ENCODE measurements around the gene SERPINE1.
A peak's percentile ranks its signal among the peaks of the same experiment; 100 is the strongest.

The SERPINE1 gene

DNA sequence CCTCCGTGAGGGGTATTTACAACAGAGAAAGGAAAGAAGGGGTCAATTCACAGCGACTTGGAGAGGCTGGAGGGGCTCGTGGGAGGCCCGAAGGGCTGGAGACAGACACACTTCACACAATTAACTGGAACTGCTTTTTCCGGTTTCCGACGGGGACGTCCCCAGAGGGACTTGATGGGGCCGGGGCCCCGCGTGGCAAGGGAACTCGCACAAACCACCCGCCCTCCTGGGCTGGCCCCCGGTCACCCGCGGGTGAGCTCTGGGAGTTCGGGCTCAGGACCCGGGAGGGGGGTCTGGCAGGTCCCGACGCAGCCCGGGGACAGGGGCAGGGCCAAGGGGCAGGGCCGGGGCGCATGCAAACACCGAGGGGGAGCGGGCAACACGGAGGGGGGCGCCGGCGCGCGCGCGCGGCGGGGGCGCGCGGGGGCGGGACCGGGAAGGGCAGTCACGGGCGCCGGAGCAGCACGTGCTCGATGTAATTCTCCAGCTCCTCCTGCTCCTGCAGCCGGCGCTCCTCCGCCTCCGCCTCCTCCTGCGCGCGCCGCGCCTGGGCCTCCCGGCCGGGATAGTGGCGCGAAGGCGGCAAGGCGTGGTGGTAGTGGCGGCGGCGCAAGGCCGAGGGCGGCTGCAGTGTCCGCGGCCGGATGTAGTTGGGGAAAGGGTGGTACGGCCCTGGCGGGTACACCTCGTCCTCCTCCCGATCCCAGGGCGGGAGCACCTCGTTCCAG lies 35.8 kb downstream of the SERPINE1 start (continued):
- peak; percentile 79; the same call in 1 of the 2 replicates for TF ChIP-seq PBX3 (CRISPR knock-in tag; IDR thresholded peaks at IDR 0.05)
- TF ChIP-seq ZNF335 (tag by site-specific recombination; conservative IDR thresholded peaks at IDR 0.05): peak; percentile 49; the same call in 1 of the 2 replicates
- peak; percentile 55 for TF ChIP-seq GLIS1 (tag by site-specific recombination; IDR thresholded peaks at IDR 0.05)
- peak; percentile 32; the same call in 1 of the 2 replicates for TF ChIP-seq KLF10 (tag by site-specific recombination; IDR thresholded peaks at IDR 0.05)
- no peak for TF ChIP-seq ZBTB17 (tag by site-specific recombination; IDR thresholded peaks at IDR 0.05)
- TF ChIP-seq ZNF223 (tag by site-specific recombination; IDR thresholded peaks at IDR 0.05): peak; percentile 84
- peak; percentile 63 for TF ChIP-seq ZIC2 (tag by site-specific recombination; IDR thresholded peaks at IDR 0.05)
- TF ChIP-seq KLF9 (tag by site-specific recombination; IDR thresholded peaks at IDR 0.05; ENCODE audit: low read depth): peak; percentile 25; the same call in 1 of the 2 replicates
- TF ChIP-seq SALL2 (tag by site-specific recombination; IDR thresholded peaks at IDR 0.05; ENCODE audit: borderline replicate concordance): no peak
- TF ChIP-seq, protein P1, sequence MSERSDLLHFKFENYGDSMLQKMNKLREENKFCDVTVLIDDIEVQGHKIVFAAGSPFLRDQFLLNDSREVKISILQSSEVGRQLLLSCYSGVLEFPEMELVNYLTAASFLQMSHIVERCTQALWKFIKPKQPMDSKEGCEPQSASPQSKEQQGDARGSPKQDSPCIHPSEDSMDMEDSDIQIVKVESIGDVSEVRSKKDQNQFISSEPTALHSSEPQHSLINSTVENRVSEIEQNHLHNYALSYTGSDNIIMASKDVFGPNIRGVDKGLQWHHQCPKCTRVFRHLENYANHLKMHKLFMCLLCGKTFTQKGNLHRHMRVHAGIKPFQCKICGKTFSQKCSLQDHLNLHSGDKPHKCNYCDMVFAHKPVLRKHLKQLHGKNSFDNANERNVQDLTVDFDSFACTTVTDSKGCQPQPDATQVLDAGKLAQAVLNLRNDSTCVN (tag by site-specific recombination; optimal IDR thresholded peaks at IDR 0.05): peak; percentile 86
- TF ChIP-seq GLIS2 (tag by site-specific recombination; IDR thresholded peaks at IDR 0.05): peak; percentile 85
- TF ChIP-seq, protein P2, sequence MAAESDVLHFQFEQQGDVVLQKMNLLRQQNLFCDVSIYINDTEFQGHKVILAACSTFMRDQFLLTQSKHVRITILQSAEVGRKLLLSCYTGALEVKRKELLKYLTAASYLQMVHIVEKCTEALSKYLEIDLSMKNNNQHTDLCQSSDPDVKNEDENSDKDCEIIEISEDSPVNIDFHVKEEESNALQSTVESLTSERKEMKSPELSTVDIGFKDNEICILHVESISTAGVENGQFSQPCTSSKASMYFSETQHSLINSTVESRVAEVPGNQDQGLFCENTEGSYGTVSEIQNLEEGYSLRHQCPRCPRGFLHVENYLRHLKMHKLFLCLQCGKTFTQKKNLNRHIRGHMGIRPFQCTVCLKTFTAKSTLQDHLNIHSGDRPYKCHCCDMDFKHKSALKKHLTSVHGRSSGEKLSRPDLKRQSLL (tag by site-specific recombination; IDR thresholded peaks at IDR 0.05): peak; percentile 87
- TF ChIP-seq ZNF394 (tag by site-specific recombination; IDR thresholded peaks at IDR 0.05; ENCODE audit: borderline replicate concordance): peak; percentile 66; the same call in 1 of the 2 replicates
- peak; percentile 26; the same call in 1 of the 2 replicates for TF ChIP-seq ZNF660 (tag by site-specific recombination; IDR thresholded peaks at IDR 0.05)
- peak; percentile 56; the same call in 1 of the 2 replicates for TF ChIP-seq ZSCAN30 (tag by site-specific recombination; IDR thresholded peaks at IDR 0.05)
- TF ChIP-seq, protein P3, sequence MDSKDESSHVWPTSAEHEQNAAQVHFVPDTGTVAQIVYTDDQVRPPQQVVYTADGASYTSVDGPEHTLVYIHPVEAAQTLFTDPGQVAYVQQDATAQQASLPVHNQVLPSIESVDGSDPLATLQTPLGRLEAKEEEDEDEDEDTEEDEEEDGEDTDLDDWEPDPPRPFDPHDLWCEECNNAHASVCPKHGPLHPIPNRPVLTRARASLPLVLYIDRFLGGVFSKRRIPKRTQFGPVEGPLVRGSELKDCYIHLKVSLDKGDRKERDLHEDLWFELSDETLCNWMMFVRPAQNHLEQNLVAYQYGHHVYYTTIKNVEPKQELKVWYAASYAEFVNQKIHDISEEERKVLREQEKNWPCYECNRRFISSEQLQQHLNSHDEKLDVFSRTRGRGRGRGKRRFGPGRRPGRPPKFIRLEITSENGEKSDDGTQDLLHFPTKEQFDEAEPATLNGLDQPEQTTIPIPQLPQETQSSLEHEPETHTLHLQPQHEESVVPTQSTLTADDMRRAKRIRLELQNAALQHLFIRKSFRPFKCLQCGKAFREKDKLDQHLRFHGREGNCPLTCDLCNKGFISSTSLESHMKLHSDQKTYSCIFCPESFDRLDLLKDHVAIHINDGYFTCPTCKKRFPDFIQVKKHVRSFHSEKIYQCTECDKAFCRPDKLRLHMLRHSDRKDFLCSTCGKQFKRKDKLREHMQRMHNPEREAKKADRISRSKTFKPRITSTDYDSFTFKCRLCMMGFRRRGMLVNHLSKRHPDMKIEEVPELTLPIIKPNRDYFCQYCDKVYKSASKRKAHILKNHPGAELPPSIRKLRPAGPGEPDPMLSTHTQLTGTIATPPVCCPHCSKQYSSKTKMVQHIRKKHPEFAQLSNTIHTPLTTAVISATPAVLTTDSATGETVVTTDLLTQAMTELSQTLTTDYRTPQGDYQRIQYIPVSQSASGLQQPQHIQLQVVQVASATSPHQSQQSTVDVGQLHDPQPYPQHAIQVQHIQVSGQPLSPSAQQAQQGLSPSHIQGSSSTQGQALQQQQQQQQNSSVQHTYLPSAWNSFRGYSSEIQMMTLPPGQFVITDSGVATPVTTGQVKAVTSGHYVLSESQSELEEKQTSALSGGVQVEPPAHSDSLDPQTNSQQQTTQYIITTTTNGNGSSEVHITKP (tag by site-specific recombination; IDR thresholded peaks at IDR 0.05): peak; percentile 76
- no peak for TF ChIP-seq ZSCAN18 (tag by site-specific recombination; IDR thresholded peaks at IDR 0.05)
- TF ChIP-seq KLF1 (tag by site-specific recombination; IDR thresholded peaks at IDR 0.05): peak; percentile 11; the same call in 1 of the 2 replicates
- TF ChIP-seq, protein P4, sequence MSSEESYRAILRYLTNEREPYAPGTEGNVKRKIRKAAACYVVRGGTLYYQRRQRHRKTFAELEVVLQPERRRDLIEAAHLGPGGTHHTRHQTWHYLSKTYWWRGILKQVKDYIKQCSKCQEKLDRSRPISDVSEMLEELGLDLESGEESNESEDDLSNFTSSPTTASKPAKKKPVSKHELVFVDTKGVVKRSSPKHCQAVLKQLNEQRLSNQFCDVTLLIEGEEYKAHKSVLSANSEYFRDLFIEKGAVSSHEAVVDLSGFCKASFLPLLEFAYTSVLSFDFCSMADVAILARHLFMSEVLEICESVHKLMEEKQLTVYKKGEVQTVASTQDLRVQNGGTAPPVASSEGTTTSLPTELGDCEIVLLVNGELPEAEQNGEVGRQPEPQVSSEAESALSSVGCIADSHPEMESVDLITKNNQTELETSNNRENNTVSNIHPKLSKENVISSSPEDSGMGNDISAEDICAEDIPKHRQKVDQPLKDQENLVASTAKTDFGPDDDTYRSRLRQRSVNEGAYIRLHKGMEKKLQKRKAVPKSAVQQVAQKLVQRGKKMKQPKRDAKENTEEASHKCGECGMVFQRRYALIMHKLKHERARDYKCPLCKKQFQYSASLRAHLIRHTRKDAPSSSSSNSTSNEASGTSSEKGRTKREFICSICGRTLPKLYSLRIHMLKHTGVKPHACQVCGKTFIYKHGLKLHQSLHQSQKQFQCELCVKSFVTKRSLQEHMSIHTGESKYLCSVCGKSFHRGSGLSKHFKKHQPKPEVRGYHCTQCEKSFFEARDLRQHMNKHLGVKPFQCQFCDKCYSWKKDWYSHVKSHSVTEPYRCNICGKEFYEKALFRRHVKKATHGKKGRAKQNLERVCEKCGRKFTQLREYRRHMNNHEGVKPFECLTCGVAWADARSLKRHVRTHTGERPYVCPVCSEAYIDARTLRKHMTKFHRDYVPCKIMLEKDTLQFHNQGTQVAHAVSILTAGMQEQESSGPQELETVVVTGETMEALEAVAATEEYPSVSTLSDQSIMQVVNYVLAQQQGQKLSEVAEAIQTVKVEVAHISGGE (tag by site-specific recombination; conservative IDR thresholded peaks at IDR 0.05; ENCODE audit: low read depth): no peak; the same call in 1 of the 2 replicates
- no peak for TF ChIP-seq ZNF292 (tag by site-specific recombination; IDR thresholded peaks at IDR 0.05; ENCODE audit: borderline replicate concordance, low read depth)
- TF ChIP-seq ZNF10 (tag by site-specific recombination; IDR thresholded peaks at IDR 0.05): no peak
- TF ChIP-seq, protein P5, sequence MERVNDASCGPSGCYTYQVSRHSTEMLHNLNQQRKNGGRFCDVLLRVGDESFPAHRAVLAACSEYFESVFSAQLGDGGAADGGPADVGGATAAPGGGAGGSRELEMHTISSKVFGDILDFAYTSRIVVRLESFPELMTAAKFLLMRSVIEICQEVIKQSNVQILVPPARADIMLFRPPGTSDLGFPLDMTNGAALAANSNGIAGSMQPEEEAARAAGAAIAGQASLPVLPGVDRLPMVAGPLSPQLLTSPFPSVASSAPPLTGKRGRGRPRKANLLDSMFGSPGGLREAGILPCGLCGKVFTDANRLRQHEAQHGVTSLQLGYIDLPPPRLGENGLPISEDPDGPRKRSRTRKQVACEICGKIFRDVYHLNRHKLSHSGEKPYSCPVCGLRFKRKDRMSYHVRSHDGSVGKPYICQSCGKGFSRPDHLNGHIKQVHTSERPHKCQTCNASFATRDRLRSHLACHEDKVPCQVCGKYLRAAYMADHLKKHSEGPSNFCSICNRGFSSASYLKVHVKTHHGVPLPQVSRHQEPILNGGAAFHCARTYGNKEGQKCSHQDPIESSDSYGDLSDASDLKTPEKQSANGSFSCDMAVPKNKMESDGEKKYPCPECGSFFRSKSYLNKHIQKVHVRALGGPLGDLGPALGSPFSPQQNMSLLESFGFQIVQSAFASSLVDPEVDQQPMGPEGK (tag by site-specific recombination; IDR thresholded peaks at IDR 0.05): 0 out of 2 replicates have a peak, but pooled peaks have one; percentile 51
- TF ChIP-seq ZNF626 (tag by site-specific recombination; IDR thresholded peaks at IDR 0.05): no peak

Data from HEK293 (cell line).